Spinal cord (tissue), 4 donors: ENCODE results near the gene AHSA1. TPM values are rescaled to one million over a fixed set of nuclear protein-coding genes. Genes with fewer than 3 reads are reported as not detected.

Experiments
- polyA plus RNA-seq, 2 donors: library from polyadenylated mRNA; unstranded; fragments of 120-200 nt; gene quantifications; one replicate each; pipeline ENCODE4 v1.2.1, GENCODE V29; 2013; ENCODE audit not compliant: insufficient read length in 2 of 2
- small RNA-seq: library from RNA; depleted of rRNA; stranded (forward); fragments of <200 nt; gene quantifications from one replicate; pipeline ENCODE3, GENCODE V24; 2014; ENCODE audit warnings: low replicate concordance
- total RNA-seq, 2 donors: library from RNA; depleted of rRNA in 1 of 2; stranded (reverse); fragments of 120-200 nt in 1 of 2; fragments of >200 nt in 1 of 2; gene quantifications; one replicate each; pipeline versions ENCODE4 v1.2.3 to v1.2.4, GENCODE V29; 2013 to 2014

Gene AHSA1
- total and polyA plus RNA-seq, 4 donors = 129 to 227 (median 190) TPM

Small RNA genes lying within 50 kb of the gene (small RNA-seq; reads per million reads assigned to genes)
- gene RF00404 = not detected

Other genes starting within 250 kb of the AHSA1 start
- gene NGB, start 186.9 kb upstream of the AHSA1 start, total RNA-seq = 1 to 10 TPM; 2.6 to 9.6 TPM
- gene NGB, start 186.9 kb upstream of the AHSA1 start, polyA plus RNA-seq = 10 to 100 TPM; 15.6 to 16.3 TPM
- 10 to 100 TPM; 19.9 to 21.4 TPM for gene POMT2, start 137.2 kb upstream of the AHSA1 start, total RNA-seq
- 10 to 100 TPM; 41.0 to 55.7 TPM for gene POMT2, start 137.2 kb upstream of the AHSA1 start, polyA plus RNA-seq
- gene GSTZ1, start 137.1 kb upstream of the AHSA1 start, total RNA-seq = 10 to 100 TPM in 1 of 2 donors, 1 to 10 TPM in 1; 6.7 to 26.3 TPM
- gene GSTZ1, start 137.1 kb upstream of the AHSA1 start, polyA plus RNA-seq = 10 to 100 TPM; 15.1 to 15.9 TPM
- gene TMED8, start 81.0 kb upstream of the AHSA1 start, total RNA-seq = 10 to 100 TPM; 16.8 to 28.5 TPM
- gene TMED8, start 81.0 kb upstream of the AHSA1 start, polyA plus RNA-seq = 10 to 100 TPM; 19.3 to 22.5 TPM
- gene SAMD15, start 80.7 kb upstream of the AHSA1 start, total RNA-seq = 10 to 100 TPM in 1 of 2 donors, 1 to 10 TPM in 1; 4.2 to 10.3 TPM
- gene SAMD15, start 80.7 kb upstream of the AHSA1 start, polyA plus RNA-seq = 1 to 10 TPM; 5.6 to 6.8 TPM
- under 1 TPM; 0.50 to 0.61 TPM for gene NOXRED1, start 34.6 kb upstream of the AHSA1 start, total RNA-seq
- 1 to 10 TPM; 1.9 to 2.4 TPM for gene NOXRED1, start 34.6 kb upstream of the AHSA1 start, polyA plus RNA-seq
- gene VIPAS39, start 492 bp upstream of the AHSA1 start, total RNA-seq = 10 to 100 TPM; 21.9 to 27.9 TPM
- 10 to 100 TPM; 24.9 to 31.4 TPM for gene VIPAS39, start 492 bp upstream of the AHSA1 start, polyA plus RNA-seq
- gene ISM2, start 40.7 kb downstream of the AHSA1 start, total RNA-seq = 1 to 10 TPM; 1.8 to 6.1 TPM
- gene ISM2, start 40.7 kb downstream of the AHSA1 start, polyA plus RNA-seq = 1 to 10 TPM; 3.4 to 4.2 TPM
- gene SPTLC2, start 158.5 kb downstream of the AHSA1 start, total RNA-seq = 10 to 100 TPM; 48.8 to 68.1 TPM
- 10 to 100 TPM; 24.4 to 30.3 TPM for gene SPTLC2, start 158.5 kb downstream of the AHSA1 start, polyA plus RNA-seq
- gene ALKBH1, start 249.9 kb downstream of the AHSA1 start, total RNA-seq = 10 to 100 TPM; 10.7 to 13.1 TPM
- 10 to 100 TPM; 12.8 to 13.4 TPM for gene ALKBH1, start 249.9 kb downstream of the AHSA1 start, polyA plus RNA-seq